Erythroblast (primary cell): ENCODE results near the gene MRPL14.

Experiments used
- GATA1 ChIP-seq: IDR thresholded peaks from 2 replicates; pipeline ENCODE4 v1.6.1; 2011; ENCODE audit warnings: low read depth, mild to moderate bottlenecking, control low read depth, low read length, moderate library complexity
- POLR2A ChIP-seq: IDR thresholded peaks from 2 replicates; pipeline ENCODE4 v1.6.1; 2011; ENCODE audit warnings: mild to moderate bottlenecking, low read length

DNA sequence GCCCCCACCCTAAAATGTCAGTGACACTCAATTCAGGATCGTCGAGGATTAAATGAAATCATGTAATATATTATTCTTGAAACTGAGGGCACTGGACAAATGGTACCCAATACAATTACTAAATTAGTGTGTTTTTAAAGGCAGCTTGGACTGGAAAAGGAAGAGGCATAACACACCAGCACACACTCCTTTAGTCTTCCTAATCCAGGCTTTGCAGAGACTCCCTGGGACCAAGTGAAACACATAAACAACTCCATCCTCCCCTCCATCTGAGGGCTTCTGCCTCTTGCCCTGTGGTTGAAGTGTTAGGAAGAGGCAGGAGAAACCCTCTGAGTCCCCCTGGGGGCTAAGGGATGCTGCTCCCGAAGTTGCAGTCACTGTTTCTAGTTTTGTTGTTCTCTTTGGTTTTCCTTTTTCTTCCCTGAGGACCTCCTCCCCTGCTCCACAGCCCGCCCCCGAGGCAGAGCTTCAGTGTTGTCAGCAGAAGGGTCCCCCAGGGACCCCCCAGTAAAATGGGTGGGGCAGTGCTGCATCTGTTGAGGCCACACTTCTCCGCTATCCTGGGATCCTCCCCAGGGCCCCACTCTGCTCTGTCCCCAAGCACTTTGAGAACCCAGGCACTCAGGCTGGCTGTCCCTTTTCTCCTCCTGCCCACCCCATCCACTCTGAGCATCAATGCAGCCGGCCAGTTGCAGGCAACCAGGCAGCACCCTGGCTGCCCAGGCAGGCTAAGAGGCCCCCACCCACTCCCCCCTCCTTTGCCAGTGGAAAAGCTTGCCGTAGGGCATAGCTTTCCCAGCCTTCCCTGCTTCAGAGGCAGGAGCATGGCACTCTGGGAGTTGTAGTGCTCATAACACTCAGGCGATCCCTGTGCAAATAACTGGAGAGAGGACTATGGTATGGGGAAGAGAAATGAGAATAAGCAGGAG lies 6.0 kb upstream of the MRPL14 start:
- TF ChIP-seq POLR2A (no peak), GATA1 (no peak)
